ENCODE results near the gene PPIF. TPM values are rescaled to one million over a fixed set of nuclear protein-coding genes. Genes with fewer than 3 reads are reported as not detected.

PPIF gene
- total and polyA plus RNA-seq, 2 donors (not counting 3 experiments of a cell fraction or from before 2014, with no cell fraction given), result 50.7 to 51.2 TPM

- intact Hi-C loops (cut with micrococcal nuclease), result no loop called here
- H3K4me1 ChIP-seq (ENCODE audit: control insufficient read depth, extremely low read depth, insufficient read depth, low read length), result no peaks in the 10 kb centered on the region
- FAIRE-seq, result no peak
- TF ChIP-seq MAX (IDR thresholded peaks at IDR 0.05; ENCODE audit: insufficient read depth, insufficient read length), result no peak
- no TSS peak for BruUV-seq (replicated peaks)
- H3K27me3 ChIP-seq (ENCODE audit: control insufficient read depth in 2 of 2, insufficient read depth in 2 of 2, low read length in 2 of 2), result no peaks in the 10 kb centered on the region
- H3K4me3 ChIP-seq (replicated peaks in 1 of 3; ENCODE audit: insufficient read depth in 1 of 3, low read depth in 1 of 3, low read length in 3 of 3), result no peak overlapping the region
- H3K4me2 ChIP-seq (ENCODE audit: insufficient read depth, low read length), result no peak overlapping the region
- H3K36me3 ChIP-seq (ENCODE audit: control insufficient read depth in 2 of 2, extremely low read depth in 1 of 2, insufficient read depth in 2 of 2, low read length in 2 of 2), result no peaks in the 10 kb centered on the region
- no peaks in the 10 kb centered on the region for H3K9me1 ChIP-seq (replicated peaks; ENCODE audit: control insufficient read depth, extremely low read depth, insufficient read depth, low read length)
- DNase-seq (ENCODE audit: low read depth, low spot score), result no peak
- H3K9me3 ChIP-seq (replicated peaks; ENCODE audit: control insufficient read depth, insufficient read depth, low read length), result no peaks in the 10 kb centered on the region
- no peak overlapping the region for H3K9ac ChIP-seq (replicated peaks; ENCODE audit: extremely low read depth, insufficient read depth, low read length)
- H3K79me2 ChIP-seq (ENCODE audit: control insufficient read depth, insufficient read depth, low read length), result no peaks in the 10 kb centered on the region
- no peak overlapping the region for H2AFZ ChIP-seq (ENCODE audit: low read depth, low read length)
- dilution Hi-C loops (cut with MboI; ENCODE audit: extremely low pct_ligation_motif_present, low sequenced_read_pairs), result no loop called here
- ChIA-PET CTCF (no interaction called here), POLR2A (no interaction called here)
- no peaks in the 10 kb centered on the region for H4K20me1 ChIP-seq (replicated peaks; ENCODE audit: control insufficient read depth, extremely low read depth, insufficient read depth, low read length)
- H3K27ac ChIP-seq (ENCODE audit: insufficient read depth, low read depth, low read length), result no peak overlapping the region
Measured at GRCh38 chr10:79393221-79393923, 46.1 kb downstream of the PPIF start.

GRCh38 chr10:79393924-79394610 is 46.8 kb downstream of the PPIF start:
- Histone ChIP-seq H2AFZ (ENCODE audit: low read depth, low read length) (no peak overlapping the region), H4K20me1 (replicated peaks; ENCODE audit: control insufficient read depth, extremely low read depth, insufficient read depth, low read length) (no peaks in the 10 kb centered on the region), H3K27me3 (ENCODE audit: control insufficient read depth in 2 of 2, insufficient read depth in 2 of 2, low read length in 2 of 2) (no peaks in the 10 kb centered on the region), H3K4me2 (ENCODE audit: insufficient read depth, low read length) (no peak overlapping the region), H3K27ac (ENCODE audit: insufficient read depth, low read depth, low read length) (no peak overlapping the region), H3K9me3 (replicated peaks; ENCODE audit: control insufficient read depth, insufficient read depth, low read length) (no peaks in the 10 kb centered on the region), H3K4me3 (replicated peaks in 1 of 3; ENCODE audit: insufficient read depth in 1 of 3, low read depth in 1 of 3, low read length in 3 of 3) (no peak overlapping the region), H3K79me2 (ENCODE audit: control insufficient read depth, insufficient read depth, low read length) (no peaks in the 10 kb centered on the region), H3K4me1 (ENCODE audit: control insufficient read depth, extremely low read depth, insufficient read depth, low read length) (peaks cover 3% of the 10 kb centered on the region), H3K9me1 (replicated peaks; ENCODE audit: control insufficient read depth, extremely low read depth, insufficient read depth, low read length) (no peaks in the 10 kb centered on the region), H3K9ac (replicated peaks; ENCODE audit: extremely low read depth, insufficient read depth, low read length) (no peak overlapping the region), H3K36me3 (ENCODE audit: control insufficient read depth in 2 of 2, extremely low read depth in 1 of 2, insufficient read depth in 2 of 2, low read length in 2 of 2) (no peaks in the 10 kb centered on the region)
- DNase-seq (ENCODE audit: low read depth, low spot score) (no peak), FAIRE-seq (no peak)
- ChIA-PET CTCF (no interaction called here), POLR2A (no interaction called here)
- no TSS peak for BruUV-seq (replicated peaks)
- intact Hi-C loops (cut with micrococcal nuclease), result no loop called here
- TF ChIP-seq, protein P1, sequence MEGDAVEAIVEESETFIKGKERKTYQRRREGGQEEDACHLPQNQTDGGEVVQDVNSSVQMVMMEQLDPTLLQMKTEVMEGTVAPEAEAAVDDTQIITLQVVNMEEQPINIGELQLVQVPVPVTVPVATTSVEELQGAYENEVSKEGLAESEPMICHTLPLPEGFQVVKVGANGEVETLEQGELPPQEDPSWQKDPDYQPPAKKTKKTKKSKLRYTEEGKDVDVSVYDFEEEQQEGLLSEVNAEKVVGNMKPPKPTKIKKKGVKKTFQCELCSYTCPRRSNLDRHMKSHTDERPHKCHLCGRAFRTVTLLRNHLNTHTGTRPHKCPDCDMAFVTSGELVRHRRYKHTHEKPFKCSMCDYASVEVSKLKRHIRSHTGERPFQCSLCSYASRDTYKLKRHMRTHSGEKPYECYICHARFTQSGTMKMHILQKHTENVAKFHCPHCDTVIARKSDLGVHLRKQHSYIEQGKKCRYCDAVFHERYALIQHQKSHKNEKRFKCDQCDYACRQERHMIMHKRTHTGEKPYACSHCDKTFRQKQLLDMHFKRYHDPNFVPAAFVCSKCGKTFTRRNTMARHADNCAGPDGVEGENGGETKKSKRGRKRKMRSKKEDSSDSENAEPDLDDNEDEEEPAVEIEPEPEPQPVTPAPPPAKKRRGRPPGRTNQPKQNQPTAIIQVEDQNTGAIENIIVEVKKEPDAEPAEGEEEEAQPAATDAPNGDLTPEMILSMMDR (IDR thresholded peaks at IDR 0.05; ENCODE audit: extremely low read depth in 1 of 2, insufficient read depth in 1 of 2, low read depth in 1 of 2, low read length in 2 of 2), result no peak
- TF ChIP-seq MAX (IDR thresholded peaks at IDR 0.05; ENCODE audit: insufficient read depth, insufficient read length), result no peak
- no peak for TF ChIP-seq EZH2 (IDR thresholded peaks at IDR 0.05; ENCODE audit: borderline replicate concordance, low read depth, low read length, severe bottlenecking)
- TF ChIP-seq JUN (IDR thresholded peaks at IDR 0.05; ENCODE audit: borderline replicate concordance, insufficient read depth, insufficient read length, low read depth), result no peak
- no peak for TF ChIP-seq FOS (IDR thresholded peaks at IDR 0.05; ENCODE audit: borderline replicate concordance, insufficient read depth, low read length)
- no peak for TF ChIP-seq POLR2A (IDR thresholded peaks at IDR 0.05; ENCODE audit: low read depth, low read length)
- TF ChIP-seq POLR2AphosphoS5 (IDR thresholded peaks at IDR 0.05; ENCODE audit: insufficient read depth, low read depth, low read length), result no peak
- TF ChIP-seq GATA2 (IDR thresholded peaks at IDR 0.05; ENCODE audit: insufficient read depth, insufficient read length, low read depth, low read length), result no peak
- no peak for TF ChIP-seq MYC (IDR thresholded peaks at IDR 0.05; ENCODE audit: low read depth, low read length)
- dilution Hi-C loops (cut with MboI; ENCODE audit: extremely low pct_ligation_motif_present, low sequenced_read_pairs), result no loop called here
